Skin epidermis (tissue), 12 donors: ENCODE data around the gene WFDC10A.
A peak's percentile ranks its signal among the peaks of the same experiment; 100 is the strongest.
"Not testable (repeated sequence)": the region's sequence is repeated elsewhere in the genome, so short reads cannot be mapped to it uniquely, and the experiment has no call there.

ENCODE experiments used
- H3K27ac ChIP-seq, 21 experiments: fragments of 200-600 bp; sonication (generic) in 11 of 21; one replicate each; pipeline ENCODE4 v1.5.0; 2020; ENCODE audit warnings: mild to moderate bottlenecking in 3 of 21, inconsistent platforms in 2 of 21, moderate library complexity in 2 of 21
- H3K4me3 ChIP-seq, 7 experiments: fragments of 200-600 bp; sonication (generic) in 2 of 7; one replicate each; pipeline ENCODE4 v1.5.0; 2020; ENCODE audit warnings: inconsistent platforms in 2 of 7, mild to moderate bottlenecking in 2 of 7, moderate library complexity in 1 of 7

WFDC10A gene

DNA sequence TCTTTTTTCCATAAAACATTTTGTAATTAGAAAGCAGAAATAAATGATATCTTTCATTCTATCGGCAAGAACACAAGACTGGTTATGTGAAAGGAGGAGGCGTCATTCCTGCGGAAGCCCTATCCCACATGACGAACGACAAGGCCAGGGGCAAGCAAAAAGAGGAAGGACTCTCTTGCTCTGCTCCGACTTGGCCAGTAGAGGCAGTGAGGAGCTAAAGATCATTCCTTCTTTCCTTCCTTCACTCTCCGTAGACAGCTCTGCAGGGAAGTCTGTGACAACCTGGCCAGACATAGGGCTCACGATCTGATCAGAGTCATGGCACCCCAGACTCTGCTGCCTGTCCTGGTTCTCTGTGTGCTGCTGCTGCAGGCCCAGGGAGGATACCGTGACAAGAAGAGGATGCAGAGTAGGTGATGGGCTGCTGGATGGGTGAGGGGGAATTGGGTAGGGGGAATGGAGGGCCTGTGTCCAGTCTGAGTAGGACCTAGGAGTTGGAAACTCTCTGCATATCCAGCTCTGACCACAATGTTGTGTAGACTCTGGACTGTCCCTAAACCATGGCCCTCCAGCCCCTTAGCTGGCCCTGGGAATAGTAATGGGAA lies at the start of gene WFDC10A:
Gene WFDC10A, plus strand, starts transcription at position 244 of the 605 bp plus-strand sequence. Its CDS starts 75 bp downstream, at position 319.
- Histone ChIP-seq H3K27ac (no peak within 1 kb of the TSS), H3K4me3 (no peak within 1 kb of the TSS)

DNA sequence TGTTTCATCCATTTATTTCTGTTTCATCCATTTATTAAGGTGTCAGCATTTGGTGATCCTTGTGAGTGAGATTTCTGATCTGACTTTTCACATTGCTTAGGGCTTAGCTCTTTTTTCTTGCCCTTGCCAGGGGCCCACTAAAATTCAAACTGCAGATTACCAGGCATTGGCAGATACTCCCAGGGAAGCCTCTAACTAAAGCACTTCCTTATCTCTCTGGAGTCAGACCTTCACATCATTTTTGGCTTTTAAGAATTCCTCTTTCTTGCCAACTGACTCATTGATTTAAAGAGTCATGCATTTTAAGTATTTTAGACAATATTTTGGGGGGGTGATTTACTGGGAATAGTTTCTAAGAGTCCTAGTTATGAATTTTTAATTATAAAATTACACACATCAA lies 47.8 kb upstream of the WFDC10A start:
- Histone ChIP-seq H3K27ac (no peak overlapping the region), H3K4me3 (no peak overlapping the region)

DNA sequence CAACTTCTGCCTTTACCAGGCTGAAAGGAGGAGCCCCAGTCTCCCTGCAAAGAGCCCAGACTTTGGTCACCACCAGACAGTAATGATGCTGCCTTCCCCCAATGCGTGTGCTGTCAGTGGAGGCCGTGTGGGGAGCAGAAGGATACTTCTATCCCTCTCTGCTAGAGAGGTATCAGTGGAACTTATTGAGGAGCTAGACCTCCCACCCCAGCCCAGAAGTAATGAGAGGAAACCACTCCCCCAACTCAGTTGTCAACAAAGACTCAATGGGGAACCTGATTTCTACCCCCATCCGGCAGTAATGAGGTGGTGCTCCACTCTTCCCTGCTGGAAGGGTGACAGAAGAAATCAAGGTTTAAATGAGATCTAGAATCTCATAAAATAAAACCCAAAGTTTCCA lies 46.0 kb upstream of the WFDC10A start:
- Histone ChIP-seq H3K4me3 (no peak overlapping the region), H3K27ac (no peak overlapping the region)

DNA sequence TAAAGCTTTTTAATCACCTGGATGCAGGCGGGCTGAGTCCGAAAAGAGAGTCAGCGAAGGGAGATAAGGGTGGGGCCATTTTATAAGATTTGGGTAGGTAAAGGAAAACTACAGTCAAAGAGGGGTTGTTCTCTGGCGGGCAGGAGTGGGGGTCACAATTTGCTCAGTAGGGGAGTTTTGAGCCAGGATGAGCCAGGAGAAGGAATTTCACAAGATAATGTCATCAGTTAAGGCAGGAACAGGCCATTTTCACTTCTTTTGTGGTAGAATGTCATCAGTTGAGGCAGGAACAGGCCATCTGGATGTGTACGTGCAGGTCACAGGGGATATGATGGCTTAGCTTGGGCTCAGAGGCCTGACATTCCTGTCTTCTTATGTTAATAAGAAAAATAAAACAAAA lies 45.2 kb upstream of the WFDC10A start:
- not testable (repeated sequence) for H3K27ac ChIP-seq

DNA sequence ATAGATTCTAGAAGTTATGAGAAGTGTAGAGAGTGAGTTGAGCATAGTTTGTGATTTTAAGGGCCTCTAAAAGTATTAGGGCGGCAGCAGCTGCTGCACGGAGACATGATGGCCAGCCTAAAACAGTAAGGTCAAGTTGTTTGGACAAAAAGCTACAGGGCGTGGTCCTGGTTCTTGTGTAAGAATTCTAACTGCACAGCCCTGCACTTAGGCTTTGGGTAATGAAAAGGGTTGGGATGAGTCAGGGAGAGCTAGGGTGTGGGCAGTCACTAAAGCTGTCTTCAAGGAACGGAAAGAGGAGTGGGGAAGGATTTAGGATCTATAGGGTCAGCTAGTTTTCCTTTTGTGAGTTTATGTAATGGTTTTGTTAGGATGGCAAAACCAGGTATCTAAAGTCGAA lies 43.6 kb upstream of the WFDC10A start:
- not testable (repeated sequence) for H3K4me3 ChIP-seq, H3K27ac ChIP-seq

More for the DNA sequence above, 45.2 kb upstream of the WFDC10A start:
- not testable (repeated sequence) for H3K4me3 ChIP-seq

DNA sequence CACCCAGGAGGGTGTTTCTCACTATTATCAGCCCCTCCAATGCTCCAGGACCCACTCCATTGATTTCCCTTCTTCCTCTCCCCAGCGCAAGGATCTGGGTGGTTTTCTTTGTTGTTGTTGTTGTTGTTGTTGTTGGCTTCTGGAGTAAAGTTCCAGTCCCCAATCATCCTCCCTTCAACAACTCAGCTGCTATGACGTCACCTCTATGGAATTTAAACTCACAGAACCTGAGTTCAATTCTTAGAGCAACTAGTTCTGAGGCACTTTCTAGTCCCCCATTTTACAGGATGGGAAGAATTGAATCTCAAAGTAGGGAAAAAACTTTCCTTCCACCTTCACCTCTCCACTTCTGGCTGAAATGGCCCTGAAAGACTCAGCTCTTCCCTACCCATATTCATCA lies 40.7 kb upstream of the WFDC10A start:
- Histone ChIP-seq H3K27ac (no peak overlapping the region), H3K4me3 (no peak overlapping the region)

DNA sequence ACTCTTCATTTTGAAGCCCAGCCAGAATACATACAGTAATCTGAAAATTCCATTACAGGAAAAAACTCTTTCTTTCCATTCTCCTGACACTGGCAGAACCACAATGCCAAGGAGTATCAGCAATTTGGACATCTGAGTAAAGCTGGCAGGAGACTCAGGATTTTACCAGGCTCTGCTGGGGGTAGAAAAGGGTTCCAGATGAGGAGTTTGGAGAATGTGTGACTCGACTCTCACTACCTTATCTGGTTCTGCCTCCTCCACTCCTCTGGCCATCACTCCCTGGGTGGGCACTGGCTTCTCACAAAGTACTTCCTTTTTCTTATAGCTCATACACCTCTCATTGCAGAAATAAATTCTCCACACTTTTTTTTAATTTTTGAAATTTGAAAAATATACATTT lies 39.8 kb upstream of the WFDC10A start:
- Histone ChIP-seq H3K27ac (no peak overlapping the region), H3K4me3 (no peak overlapping the region)

DNA sequence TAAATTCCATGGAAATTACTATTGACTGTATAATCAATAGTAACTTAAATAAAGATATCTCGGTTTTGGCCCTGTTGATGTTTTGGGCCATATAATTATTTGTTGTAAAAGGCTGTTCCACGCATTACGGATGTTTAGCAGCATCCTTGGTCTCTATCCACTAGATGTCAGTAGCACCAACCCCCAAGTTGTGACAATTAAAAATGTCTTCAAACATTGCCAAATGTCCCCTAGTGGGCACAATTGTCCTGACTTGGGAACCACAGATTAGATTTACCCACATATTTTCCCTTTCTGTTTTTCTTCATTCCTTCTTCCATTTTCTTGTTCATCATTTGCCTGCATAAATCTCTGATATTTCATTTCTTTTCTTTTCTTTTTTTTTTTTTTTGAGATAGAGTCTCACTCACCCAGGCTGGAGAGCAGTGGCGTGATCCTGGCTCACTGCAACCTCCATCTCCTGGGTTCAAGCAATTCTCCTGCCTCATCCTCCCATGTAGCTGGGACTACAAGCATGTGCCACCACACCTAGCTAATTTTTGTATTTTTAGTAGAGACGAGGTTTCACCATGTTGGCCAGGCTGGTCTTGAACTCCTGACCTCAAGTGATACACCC lies 36.9 kb upstream of the WFDC10A start:
- no peak overlapping the region for H3K27ac ChIP-seq
- no peak overlapping the region for H3K4me3 ChIP-seq

DNA sequence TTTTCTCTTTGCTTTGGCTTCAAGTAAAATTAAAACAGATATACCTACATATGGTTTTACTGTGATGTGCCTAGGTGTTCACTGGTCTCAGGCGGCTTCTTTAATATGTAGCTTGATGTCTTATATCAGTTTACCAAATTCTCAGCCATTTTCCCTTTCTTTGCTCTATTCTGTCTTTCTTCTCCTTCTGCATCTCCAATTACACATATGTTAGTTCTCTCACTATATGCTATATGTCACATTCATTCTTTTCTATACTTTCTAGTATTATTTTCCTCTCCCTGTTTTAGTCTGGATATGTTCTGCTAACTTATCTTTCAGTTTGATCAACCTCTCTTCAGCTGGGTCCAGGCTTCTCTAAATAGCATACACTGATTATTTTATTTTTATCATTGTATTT lies 36.0 kb upstream of the WFDC10A start:
- no peak overlapping the region for H3K27ac ChIP-seq
- H3K4me3 ChIP-seq, result no peak overlapping the region

DNA sequence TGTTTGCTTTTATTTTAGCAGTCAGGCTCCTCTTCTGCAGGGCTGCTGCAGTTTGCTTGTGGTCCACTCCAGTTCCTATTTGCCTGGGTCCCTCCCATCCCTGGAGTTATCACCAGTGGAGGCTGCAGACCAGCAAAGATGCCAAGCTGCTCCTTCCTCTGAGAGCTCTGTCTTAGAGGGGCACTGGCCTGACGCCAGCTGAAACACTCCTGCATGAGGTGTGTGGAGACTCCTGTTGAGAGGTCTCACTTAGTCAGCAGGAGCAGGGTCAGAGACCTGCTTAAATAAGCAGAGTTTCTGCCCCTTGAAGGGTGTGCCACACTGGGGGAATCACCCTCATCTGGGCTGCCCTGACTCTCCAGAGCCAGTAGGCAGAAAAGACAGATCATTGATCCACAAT lies 34.3 kb upstream of the WFDC10A start:
- no peak overlapping the region for H3K27ac ChIP-seq

DNA sequence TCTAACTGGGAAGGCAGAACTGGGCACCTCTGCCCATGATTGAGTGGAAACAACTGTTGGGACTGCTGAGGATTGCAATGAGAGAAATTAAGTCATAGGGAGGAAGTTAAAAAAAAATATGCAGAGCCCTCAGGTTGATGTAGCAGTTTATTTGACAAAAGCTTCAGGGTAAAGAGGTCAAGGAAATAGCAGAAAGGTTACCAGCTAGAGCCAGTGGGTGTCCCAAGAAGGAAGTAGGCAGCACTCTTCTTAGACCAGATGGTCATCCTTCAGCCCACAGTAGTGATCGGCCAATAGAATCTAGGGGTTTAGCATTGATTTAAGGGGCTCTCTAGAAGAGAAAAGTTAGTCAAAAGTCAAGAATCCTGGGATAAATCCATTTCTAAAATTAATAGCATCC lies 21.7 kb upstream of the WFDC10A start:
- Histone ChIP-seq H3K4me3 (no peak overlapping the region), H3K27ac (no peak overlapping the region)

More for the DNA sequence above, 34.3 kb upstream of the WFDC10A start:
- no peak overlapping the region for H3K4me3 ChIP-seq

DNA sequence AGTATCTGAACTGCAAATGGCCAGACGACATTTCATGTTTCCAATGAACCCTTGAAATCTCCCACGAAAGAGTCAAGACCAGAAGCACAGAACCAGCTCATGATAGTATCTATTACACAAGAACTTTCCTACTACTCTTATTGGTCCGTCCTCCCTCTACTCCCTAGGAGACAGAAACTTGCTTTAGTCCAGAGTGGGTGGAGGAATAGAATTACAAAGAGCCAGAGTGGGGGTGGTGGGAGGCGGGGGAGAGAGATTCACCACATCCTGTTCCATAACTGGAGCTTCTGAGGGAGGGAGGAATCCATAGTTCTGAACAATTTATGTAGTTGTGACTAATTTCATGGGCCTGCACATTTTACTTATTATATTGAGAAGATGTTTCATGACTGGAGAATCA lies 18.5 kb upstream of the WFDC10A start:
- Histone ChIP-seq H3K27ac (peak overlapping the region in 1 of 21 experiments; percentile 25), H3K4me3 (no peak overlapping the region)

DNA sequence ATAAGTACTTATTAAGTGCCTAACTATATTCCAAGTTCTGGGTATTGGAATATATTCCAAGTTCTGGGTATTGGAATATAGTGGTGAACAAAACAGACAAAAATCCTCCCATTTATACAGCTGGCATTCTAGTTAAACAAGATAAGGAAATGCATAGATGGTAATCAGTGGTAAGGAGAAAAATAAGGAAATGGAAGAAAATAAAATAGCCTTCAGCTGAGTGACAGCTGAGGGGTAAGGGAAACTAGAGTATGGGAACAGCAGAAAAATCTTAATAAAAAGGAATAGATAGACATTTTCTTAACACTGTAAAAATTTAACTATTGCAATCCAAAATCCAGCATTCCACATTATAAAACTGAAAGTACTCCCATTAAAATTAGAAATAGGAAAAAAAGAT lies 17.2 kb upstream of the WFDC10A start:
- H3K27ac ChIP-seq, result no peak overlapping the region
- H3K4me3 ChIP-seq, result no peak overlapping the region

DNA sequence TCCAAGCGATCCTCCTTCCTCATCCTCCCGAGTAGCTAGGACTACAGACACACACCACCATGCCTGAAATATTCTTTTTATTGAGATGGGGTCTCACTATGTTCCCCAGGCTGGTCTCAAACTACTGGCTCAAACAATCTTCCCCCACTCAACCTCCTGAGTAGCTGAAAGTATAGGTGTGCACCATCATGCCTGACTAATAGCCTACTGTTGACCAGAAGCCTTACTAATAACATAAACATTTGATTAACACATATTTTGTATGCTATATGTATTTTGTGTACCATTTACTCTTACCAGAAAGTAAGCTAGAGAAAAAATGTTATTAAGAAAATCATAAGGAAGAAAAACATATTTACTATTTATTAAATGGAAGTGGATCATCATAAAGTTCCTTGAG lies 11.9 kb upstream of the WFDC10A start:
- no peak overlapping the region for H3K27ac ChIP-seq
- H3K4me3 ChIP-seq, result no peak overlapping the region

DNA sequence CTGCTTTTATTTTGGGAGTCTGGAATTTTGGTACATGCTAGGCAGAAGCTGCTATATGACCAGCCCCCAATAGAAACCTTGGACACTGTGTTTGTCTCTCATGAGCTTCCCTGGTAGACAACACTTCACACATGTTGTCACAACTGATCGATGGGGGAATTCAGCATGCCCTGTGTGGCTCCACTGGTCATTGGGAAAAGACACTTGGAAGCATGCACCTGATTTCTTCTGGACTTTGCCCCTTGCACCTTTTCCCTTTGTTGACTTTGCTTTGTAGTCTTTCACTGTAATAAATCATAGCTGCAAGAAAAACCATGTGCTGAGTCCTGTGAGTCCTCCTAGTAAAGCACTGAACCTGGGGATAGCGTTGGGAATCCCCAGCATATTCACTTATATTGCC lies 7.9 kb upstream of the WFDC10A start:
- Histone ChIP-seq H3K4me3 (no peak overlapping the region), H3K27ac (no peak overlapping the region)

DNA sequence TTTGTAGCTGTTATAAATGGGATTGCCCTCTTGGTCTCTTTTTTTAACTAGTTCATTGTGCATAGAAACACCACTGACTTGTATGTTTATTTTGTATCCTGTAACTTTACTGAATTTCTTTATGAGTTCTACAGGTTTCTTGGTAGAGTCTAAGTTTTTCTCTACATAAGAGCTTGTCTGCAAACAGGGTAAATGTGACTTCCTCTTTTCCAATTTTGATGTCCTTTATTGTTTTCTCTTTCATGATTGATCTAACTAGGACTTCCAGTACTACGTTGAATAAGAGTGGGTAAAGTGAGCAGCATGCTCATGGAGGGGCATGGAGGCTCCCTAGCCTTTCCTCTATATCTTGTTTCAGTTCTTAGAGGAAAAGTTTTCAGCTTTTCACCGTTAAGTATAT lies 3.0 kb upstream of the WFDC10A start:
- Histone ChIP-seq H3K4me3 (no peak overlapping the region), H3K27ac (no peak overlapping the region)

DNA sequence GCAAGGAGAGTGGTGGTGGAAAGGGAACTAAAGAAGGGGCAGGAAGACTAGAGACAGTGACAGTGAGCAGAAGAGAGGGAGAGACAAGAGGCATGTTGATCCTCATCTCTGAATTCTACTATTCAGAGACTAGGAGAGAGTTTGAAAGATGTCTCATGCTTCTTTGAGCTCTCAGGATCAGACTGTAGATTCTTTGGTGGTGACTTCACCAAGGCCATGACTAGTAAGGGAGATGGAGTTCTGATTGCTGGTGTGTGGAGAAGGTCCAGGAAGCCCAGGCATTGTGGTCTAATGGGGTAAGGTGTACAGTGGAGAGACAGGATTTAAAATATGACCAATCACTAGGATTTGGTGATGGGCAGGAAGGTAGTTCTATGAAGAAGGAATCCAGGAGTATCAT lies 832 bp downstream of the WFDC10A start:
- H3K27ac ChIP-seq, result no peak overlapping the region
- H3K4me3 ChIP-seq, result no peak overlapping the region

DNA sequence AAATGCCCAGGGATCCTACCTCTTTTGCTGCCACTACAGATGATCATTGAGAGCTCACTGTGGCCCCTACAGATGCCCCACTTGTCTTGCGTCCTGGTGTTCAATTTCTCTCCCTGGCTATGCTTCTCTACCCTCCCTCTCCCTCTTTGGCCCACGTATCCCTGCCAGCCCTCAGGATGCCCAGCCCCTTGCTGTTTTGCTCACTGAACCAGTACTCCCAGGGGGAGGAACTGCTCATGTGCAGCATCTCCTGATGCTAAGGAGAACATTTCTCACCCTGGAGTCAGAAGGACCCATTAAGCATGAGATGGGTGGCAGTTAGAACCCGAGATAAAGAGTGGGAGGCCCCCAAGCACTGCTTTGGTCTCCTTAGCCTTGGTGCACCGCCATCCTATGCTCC lies 1.6 kb downstream of the WFDC10A start, which contains the start of gene WFDC9:
Gene WFDC9, minus strand, starts transcription at position 101 of the 400 bp plus-strand sequence. CDS start 21,103 bp downstream, outside the sequence.
- Histone ChIP-seq H3K27ac (no peak within 1 kb of the TSS), H3K4me3 (no peak within 1 kb of the TSS)

DNA sequence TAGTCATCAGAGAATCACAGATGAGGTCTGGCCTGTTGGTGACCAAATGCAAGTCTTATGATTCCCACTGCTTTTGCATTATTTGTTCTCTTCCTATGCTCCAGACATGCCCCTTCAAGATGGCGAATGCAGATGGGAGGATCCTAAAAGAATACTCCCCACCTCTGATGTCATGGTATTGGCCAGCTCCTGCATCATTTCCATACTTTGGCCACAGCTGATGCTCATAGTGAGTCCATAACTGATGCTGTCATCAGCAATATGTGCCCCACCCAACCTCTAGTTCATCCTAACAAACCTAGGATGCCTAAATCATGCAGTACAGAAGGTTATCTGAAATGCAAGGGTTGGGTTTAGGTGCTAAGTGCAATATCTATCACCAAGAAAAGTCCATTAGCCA lies 7.0 kb downstream of the WFDC10A start:
- Histone ChIP-seq H3K27ac (no peak overlapping the region), H3K4me3 (no peak overlapping the region)

DNA sequence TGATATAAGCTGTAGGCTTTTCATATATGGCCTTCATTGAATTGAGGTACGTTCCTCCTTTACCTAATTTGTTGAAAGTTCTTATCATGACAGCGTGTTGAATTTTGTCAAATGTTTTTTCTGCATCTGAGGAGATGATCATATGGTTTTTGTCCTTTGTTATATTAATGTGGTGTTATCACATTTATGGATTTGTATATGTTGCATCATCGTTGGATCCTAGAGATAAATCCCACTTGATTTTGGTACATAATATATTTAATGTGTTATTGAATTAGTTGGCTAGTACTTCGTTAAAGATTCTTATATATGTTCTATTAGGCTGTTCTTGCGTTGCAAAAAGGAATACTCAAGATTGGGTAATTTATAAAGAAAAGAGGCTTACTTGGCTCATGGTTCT lies 10.1 kb downstream of the WFDC10A start:
- Histone ChIP-seq H3K4me3 (no peak overlapping the region), H3K27ac (no peak overlapping the region)

DNA sequence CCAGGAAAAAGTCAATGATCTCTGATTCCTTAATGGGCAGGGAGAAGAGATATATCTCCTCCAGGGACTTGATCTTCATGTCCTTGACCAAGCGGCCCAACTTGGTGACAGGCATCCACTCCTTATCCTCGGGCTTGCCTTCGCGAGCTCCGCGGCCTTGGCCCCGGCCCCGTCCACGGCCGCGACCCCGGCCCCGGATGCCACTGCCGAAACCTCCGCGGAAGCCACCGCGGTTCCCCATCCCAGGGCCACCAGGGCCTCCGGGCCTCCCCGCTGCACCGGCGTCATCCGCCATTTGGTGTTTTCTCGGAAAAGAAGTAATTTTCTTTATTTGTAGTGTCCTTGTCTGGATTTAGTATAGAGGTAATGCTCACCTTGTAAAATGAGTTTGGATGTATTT lies 11.5 kb downstream of the WFDC10A start:
- H3K4me3 ChIP-seq, H3K27ac ChIP-seq: not testable (repeated sequence)

DNA sequence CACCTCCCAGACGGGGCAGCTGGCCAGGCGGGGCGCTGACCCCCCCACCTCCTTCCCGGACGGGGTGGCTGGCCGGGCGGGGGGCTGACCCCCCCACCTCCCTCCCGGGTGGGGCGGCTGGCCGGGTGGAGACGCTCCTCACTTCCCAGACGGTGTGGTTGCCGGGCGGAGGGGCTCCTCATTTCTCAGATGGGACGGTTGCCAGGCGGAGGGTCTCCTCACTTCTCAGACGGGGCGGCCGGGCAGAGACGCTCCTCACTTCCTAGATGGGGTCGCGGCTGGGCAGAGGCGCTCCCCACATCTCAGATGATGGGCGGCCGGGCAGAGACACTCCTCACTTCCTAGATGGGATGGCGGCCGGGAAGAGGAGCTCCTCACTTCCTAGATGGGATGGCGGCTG lies 16.3 kb downstream of the WFDC10A start:
- H3K27ac ChIP-seq, H3K4me3 ChIP-seq: not testable (repeated sequence)
